HepG2 (cell line): ENCODE results near the gene CCT5. TPM values are rescaled to one million over a fixed set of nuclear protein-coding genes. Genes with fewer than 3 reads are reported as not detected.
A peak's percentile ranks its signal among the peaks of the same experiment; 100 is the strongest.

Source experiments
- ATAC-seq: fragments of 200-7000 bp; cut with Tn5 transposase; 3 replicates; pipeline ENCODE4 v1.9.1; 2020; ENCODE audit warnings: mild to moderate bottlenecking, moderate library complexity
- BruUV-seq: library from RNA; stranded (reverse); fragments of 400-500 nt; replicated peaks from 2 replicates; lab custom pipeline; 2021; lab: Mats Ljungman, UMichigan
- CTCF ChIA-PET: fragments of 300-600 bp; formaldehyde crosslinking; extraction: SDS; loops from one replicate; lab custom pipeline; 2021; ENCODE audit warnings: low total read pairs, inconsistent platforms, low intra/inter-chr PET ratio; lab: Yijun Ruan, JAX
- POLR2A ChIA-PET: fragments of 350-600 bp; sonication (Branson Sonifier 250); formaldehyde crosslinking; loops from one replicate; lab custom pipeline; 2020; ENCODE audit warnings: antibody characterized with exemption, inconsistent platforms; lab: Yijun Ruan, JAX
- DNase-seq: peaks from one replicate; pipeline ENCODE4 v3.0.0-alpha.2; 2015; ENCODE audit warnings: low spot score
- FAIRE-seq: peaks from 3 replicates; lab custom pipeline; 2011; peaks lifted over from hg19 to GRCh38; lab: Jason Lieb, UNC
- H2AFZ ChIP-seq: one replicate; pipeline ENCODE4 v1.6.1; 2011; ENCODE audit warnings: low read length, inconsistent platforms
- H3K27ac ChIP-seq: fragments of 300-600 bp; 3 replicates; pipeline ENCODE4 v1.8.0; 2011; ENCODE audit warnings: mixed run types, mild to moderate bottlenecking, mixed read lengths, low read length, inconsistent platforms; ENCODE audit not compliant: insufficient read depth; ENCODE audit errors: extremely low read length
- H3K27me3 ChIP-seq, 2 experiments: fragments of 200-600 bp in 1 of 2; 2 replicates in 1 of 2; 3 replicates in 1 of 2; pipeline versions ENCODE4 v1.6.0 to v1.8.0; 2011; ENCODE audit warnings: low read length in 2 of 2, mild to moderate bottlenecking in 2 of 2, moderate library complexity in 2 of 2, inconsistent platforms in 1 of 2; ENCODE audit not compliant: insufficient read depth in 2 of 2, control insufficient read depth in 1 of 2
- H3K36me3 ChIP-seq, 2 experiments: fragments of 200-600 bp in 1 of 2; replicated peaks in 1 of 2; 2 replicates in 1 of 2; 3 replicates in 1 of 2; pipeline versions ENCODE4 v1.5.1 to v1.8.0; 2011; ENCODE audit warnings: low read length in 2 of 2, inconsistent platforms in 1 of 2; ENCODE audit not compliant: insufficient read depth in 2 of 2, control insufficient read depth in 1 of 2
- H3K4me1 ChIP-seq: 2 replicates; pipeline ENCODE4 v1.5.1; 2012; ENCODE audit warnings: low read length, inconsistent platforms; ENCODE audit not compliant: insufficient read depth
- H3K4me2 ChIP-seq: 2 replicates; pipeline ENCODE4 v1.6.0; 2011; ENCODE audit warnings: low read depth, low read length, inconsistent platforms
- H3K4me3 ChIP-seq, 3 experiments: fragments of 200-600 bp in 1 of 3; sonication (generic), shearing (Covaris generic) in 1 of 3; replicated peaks in 1 of 3; 2 replicates each; pipeline ENCODE4 v1.5.1; 2011 to 2016; ENCODE audit warnings: low read length in 3 of 3, inconsistent platforms in 2 of 3, low read depth in 2 of 3, mild to moderate bottlenecking in 2 of 3, control low read depth in 1 of 3, mixed read lengths in 1 of 3; ENCODE audit not compliant: insufficient read depth in 1 of 3
- H3K79me2 ChIP-seq: one replicate; pipeline ENCODE4 v1.6.1; 2011; ENCODE audit warnings: low read length, inconsistent platforms; ENCODE audit not compliant: insufficient read depth
- H3K9ac ChIP-seq: 2 replicates; pipeline ENCODE4 v1.6.0; 2011; ENCODE audit warnings: mild to moderate bottlenecking, low read depth, low read length, inconsistent platforms; ENCODE audit not compliant: insufficient read depth
- H3K9me3 ChIP-seq: 2 replicates; pipeline ENCODE4 v1.5.1; 2012; ENCODE audit warnings: mild to moderate bottlenecking, low read length
- H4K20me1 ChIP-seq: 2 replicates; pipeline ENCODE4 v1.6.0; 2011; ENCODE audit warnings: inconsistent platforms, mild to moderate bottlenecking, low read length, moderate library complexity; ENCODE audit not compliant: insufficient read depth
- ARID5B ChIP-seq: IDR thresholded peaks from 2 replicates; pipeline ENCODE4 v1.4.0; 2020; ENCODE audit warnings: mild to moderate bottlenecking, missing genetic modification reagents
- NFAT5 ChIP-seq: sonication (generic); formaldehyde crosslinking; IDR thresholded peaks from 2 replicates; pipeline ENCODE4 v1.4.0; 2020; ENCODE audit warnings: missing genetic modification reagents
- WGBS: methylation state at CpG from one replicate; pipeline ENCODE4 v1.1.6; 2017; ENCODE audit warnings: low lambda C conversion rate; 5-methylcytosine and 5-hydroxymethylcytosine counted together
- in situ Hi-C: cut with HindIII; loops from 2 replicates; pipeline ENCODE4 v1.10.0; 2017; ENCODE audit warnings: low pct_unique_long_range_greater_than_20kb; ENCODE audit not compliant: extremely low pct_ligation_motif_present
- intact Hi-C: fragments of 100-400 bp; cut with micrococcal nuclease; formaldehyde crosslinking; loops from one replicate; pipeline ENCODE4 v1.10.0; 2022; ENCODE audit not compliant: unreplicated experiment
- polyA plus RNA-seq, 8 experiments: library from polyadenylated mRNA; depleted of rRNA in 3 of 8; stranded (reverse) in 7 of 8; unstranded in 1 of 8; fragments of >200 nt; fragmentation: Illumina TruSeq in 4 of 8; extraction: Trizol in 4 of 8; gene quantifications; 2 replicates each; pipeline versions ENCODE4 v1.2.1 to v1.2.3, GENCODE V29; 2011 to 2016; ENCODE audit warnings: low read depth in 4 of 8, missing spikeins in 1 of 8, mixed read lengths in 1 of 8; ENCODE audit not compliant: insufficient read depth in 1 of 8
- total RNA-seq, 5 experiments: library from RNA; depleted of rRNA; stranded (reverse); fragments of >200 nt; fragmentation: Illumina TruSeq; extraction: Trizol; gene quantifications; 2 replicates each; pipeline ENCODE4 v1.2.3, GENCODE V29; 2016; ENCODE audit warnings: low read depth in 1 of 5

CCT5 gene
- total and polyA plus RNA-seq, 2 of the 13 experiments (the other 11 are each of a cell fraction or from before 2014, with no cell fraction given), result 319 to 708 TPM

GRCh38 chr5:10246761-10247160 is 3.3 kb upstream of the CCT5 start:
- in situ Hi-C loops, result no loop called here
- POLR2A ChIA-PET, result no interaction called here

More at GRCh38 chr5:10246761-10247160, 3.3 kb upstream of the CCT5 start:
- H4K20me1 ChIP-seq, result peaks cover 5% of the 10 kb centered on the region
- ATAC-seq, result no peak; the same call in 2 of the 3 replicates
- H3K9ac ChIP-seq, result no peak overlapping the region
- no TSS peak for BruUV-seq
- peaks cover 34% of the 10 kb centered on the region for H3K4me1 ChIP-seq
- no peak for TF ChIP-seq NFAT5 (CRISPR knock-in tag)
- TF ChIP-seq ARID5B, result 0 out of 2 replicates have a peak, but pooled peaks have one; percentile 11
- intact Hi-C loops, result no loop called here
- H3K36me3 ChIP-seq, result no peaks in the 10 kb centered on the region; a peak in 1 of 5 replicates
- H3K79me2 ChIP-seq, result peaks cover 26% of the 10 kb centered on the region
- peak; percentile 21 for FAIRE-seq
- H2AFZ ChIP-seq, result no peak overlapping the region
- H3K4me2 ChIP-seq, result peak overlapping the region; percentile 24; the same call in 1 of the 2 replicates
- peak overlapping the region; percentile 34 for H3K27ac ChIP-seq
- peak; percentile 59 for DNase-seq
- WGBS, result 64% methylated on average over 3 of the region's 3 CpGs
- no peak overlapping the region for H3K4me3 ChIP-seq
- CTCF ChIA-PET, result no interaction called here
- peaks cover 0 to 3% of the 10 kb centered on the region in 2 experiments; a peak in 1 of 5 replicates for H3K27me3 ChIP-seq
- H3K9me3 ChIP-seq, result no peaks in the 10 kb centered on the region
